KMS-11 (cell line): Measurements from ENCODE around the gene FBXL12.
"Not testable (repeated sequence)": the region's sequence is repeated elsewhere in the genome, so short reads cannot be mapped to it uniquely, and the experiment has no call there.

ENCODE experiments used
- H2AFZ ChIP-seq: fragments of 200-600 bp; sonication (generic); 2 replicates; pipeline ENCODE4 v1.6.1; 2016; ENCODE audit warnings: antibody characterized with exemption, mixed run types, low read depth
- H3K27ac ChIP-seq: fragments of 200-600 bp; sonication (generic); 2 replicates; pipeline ENCODE4 v1.6.1; 2016; ENCODE audit warnings: mild to moderate bottlenecking, mixed run types
- H3K27me3 ChIP-seq: fragments of 200-600 bp; sonication (generic); 2 replicates; pipeline ENCODE4 v1.6.1; 2017; ENCODE audit warnings: mild to moderate bottlenecking, low read depth, mixed run types, moderate library complexity; ENCODE audit not compliant: insufficient read depth
- H3K36me3 ChIP-seq: fragments of 200-600 bp; sonication (generic); 2 replicates; pipeline ENCODE4 v1.6.1; 2017; ENCODE audit warnings: mild to moderate bottlenecking, mixed run types; ENCODE audit not compliant: insufficient read depth
- H3K4me1 ChIP-seq: fragments of 200-600 bp; sonication (generic); 2 replicates; pipeline ENCODE4 v1.6.1; 2016; ENCODE audit warnings: mild to moderate bottlenecking, low read depth, mixed run types; ENCODE audit not compliant: poor library complexity, severe bottlenecking
- H3K4me2 ChIP-seq: fragments of 200-600 bp; sonication (generic); 2 replicates; pipeline ENCODE4 v1.7.0; 2016; ENCODE audit warnings: mild to moderate bottlenecking, mixed run types
- H3K4me3 ChIP-seq: fragments of 200-600 bp; sonication (generic); IDR thresholded peaks from 2 replicates; pipeline ENCODE4 v1.6.1; 2017; ENCODE audit warnings: low read depth, low read length, mixed read lengths; ENCODE audit not compliant: insufficient read depth
- H3K79me2 ChIP-seq: fragments of 200-600 bp; sonication (generic); 2 replicates; pipeline ENCODE4 v1.6.1; 2016; ENCODE audit warnings: low read depth, mixed run types; ENCODE audit not compliant: insufficient read depth
- H3K9ac ChIP-seq: fragments of 200-600 bp; sonication (generic); 2 replicates; pipeline ENCODE4 v1.6.1; 2016; ENCODE audit warnings: mild to moderate bottlenecking, mixed run types
- H4K20me1 ChIP-seq: fragments of 200-600 bp; sonication (generic); 2 replicates; pipeline ENCODE4 v1.6.1; 2016; ENCODE audit warnings: mild to moderate bottlenecking, mixed run types; ENCODE audit not compliant: insufficient read depth
- TF ChIP-seq, protein P1 (sequence below): fragments of 200-600 bp; sonication (generic); conservative IDR thresholded peaks from 2 replicates; pipeline ENCODE4 v1.6.1; 2017; ENCODE audit warnings: low read depth, mild to moderate bottlenecking, antibody characterized with exemption, low read length, moderate library complexity, mixed read lengths

Gene FBXL12

DNA sequence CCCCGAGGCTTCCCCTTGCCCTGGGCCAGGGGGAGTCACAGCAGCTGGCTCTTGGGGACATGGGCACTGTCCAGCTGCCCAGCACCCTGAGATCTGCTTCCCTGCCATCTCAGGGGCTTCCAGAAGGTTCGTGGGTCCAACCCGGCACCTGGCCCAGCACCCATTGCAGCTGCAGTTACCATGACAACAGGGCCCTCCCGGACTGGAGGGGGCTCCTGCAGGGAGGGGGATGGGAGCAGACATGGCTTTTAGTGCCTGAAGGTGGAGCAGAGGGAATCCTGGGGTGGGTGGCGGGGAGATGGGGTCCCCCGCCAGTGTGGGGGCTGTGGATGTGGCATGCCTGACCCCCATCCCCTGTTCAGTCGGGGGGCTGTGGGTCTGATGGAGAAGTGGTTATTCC, 30.9 kb upstream of the FBXL12 start:
- Histone ChIP-seq H3K27me3 (no peaks in the 10 kb centered on the region), H3K27ac (no peak overlapping the region), H3K79me2 (no peaks in the 10 kb centered on the region), H3K36me3 (no peaks in the 10 kb centered on the region), H3K4me2 (no peak overlapping the region), H3K4me1 (no peaks in the 10 kb centered on the region), H2AFZ (no peak overlapping the region), H3K9ac (no peak overlapping the region), H3K4me3 (no peak overlapping the region), H4K20me1 (no peaks in the 10 kb centered on the region)
- TF ChIP-seq, protein P1, sequence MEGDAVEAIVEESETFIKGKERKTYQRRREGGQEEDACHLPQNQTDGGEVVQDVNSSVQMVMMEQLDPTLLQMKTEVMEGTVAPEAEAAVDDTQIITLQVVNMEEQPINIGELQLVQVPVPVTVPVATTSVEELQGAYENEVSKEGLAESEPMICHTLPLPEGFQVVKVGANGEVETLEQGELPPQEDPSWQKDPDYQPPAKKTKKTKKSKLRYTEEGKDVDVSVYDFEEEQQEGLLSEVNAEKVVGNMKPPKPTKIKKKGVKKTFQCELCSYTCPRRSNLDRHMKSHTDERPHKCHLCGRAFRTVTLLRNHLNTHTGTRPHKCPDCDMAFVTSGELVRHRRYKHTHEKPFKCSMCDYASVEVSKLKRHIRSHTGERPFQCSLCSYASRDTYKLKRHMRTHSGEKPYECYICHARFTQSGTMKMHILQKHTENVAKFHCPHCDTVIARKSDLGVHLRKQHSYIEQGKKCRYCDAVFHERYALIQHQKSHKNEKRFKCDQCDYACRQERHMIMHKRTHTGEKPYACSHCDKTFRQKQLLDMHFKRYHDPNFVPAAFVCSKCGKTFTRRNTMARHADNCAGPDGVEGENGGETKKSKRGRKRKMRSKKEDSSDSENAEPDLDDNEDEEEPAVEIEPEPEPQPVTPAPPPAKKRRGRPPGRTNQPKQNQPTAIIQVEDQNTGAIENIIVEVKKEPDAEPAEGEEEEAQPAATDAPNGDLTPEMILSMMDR, result no peak

DNA sequence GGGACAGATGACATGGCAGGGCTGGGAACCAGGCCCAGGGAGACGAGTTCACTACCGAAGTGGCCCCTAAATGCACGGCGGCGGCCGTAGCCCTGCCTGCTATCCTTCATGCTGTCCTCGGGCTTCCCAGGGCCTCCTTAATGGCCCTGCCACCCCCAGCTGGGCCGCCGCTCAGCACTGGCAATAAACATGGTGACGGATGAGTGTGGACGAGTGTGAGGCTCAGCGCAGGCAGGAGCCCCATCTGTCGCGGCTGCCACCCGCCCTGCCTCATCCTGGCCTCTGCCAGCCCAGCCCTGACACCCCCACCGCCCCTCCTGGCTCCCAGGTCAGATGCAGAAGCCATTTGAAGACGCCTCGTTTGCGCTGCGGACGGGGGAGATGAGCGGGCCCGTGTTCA, 29.9 kb upstream of the FBXL12 start:
- H3K27me3 ChIP-seq, result no peaks in the 10 kb centered on the region
- H3K4me3 ChIP-seq, result no peak overlapping the region
- no peak overlapping the region for H3K27ac ChIP-seq
- H4K20me1 ChIP-seq, result no peaks in the 10 kb centered on the region
- H3K79me2 ChIP-seq, result no peaks in the 10 kb centered on the region
- H3K9ac ChIP-seq, result no peak overlapping the region
- no peak overlapping the region for H3K4me2 ChIP-seq
- H2AFZ ChIP-seq, result no peak overlapping the region
- TF ChIP-seq, protein P1, result no peak
- no peaks in the 10 kb centered on the region for H3K4me1 ChIP-seq
- H3K36me3 ChIP-seq, result no peaks in the 10 kb centered on the region

GRCh38 chr19:9848060-9848459, 29.2 kb upstream of the FBXL12 start:
- Histone ChIP-seq H3K9ac (no peak overlapping the region), H3K27ac (no peak overlapping the region), H3K4me2 (no peak overlapping the region), H3K27me3 (no peaks in the 10 kb centered on the region), H2AFZ (no peak overlapping the region), H3K36me3 (no peaks in the 10 kb centered on the region), H4K20me1 (no peaks in the 10 kb centered on the region), H3K4me1 (no peaks in the 10 kb centered on the region), H3K4me3 (no peak overlapping the region), H3K79me2 (no peaks in the 10 kb centered on the region)
- TF ChIP-seq, protein P1, result 0 out of 2 replicates have a peak, but pooled peaks have one; percentile 19

DNA sequence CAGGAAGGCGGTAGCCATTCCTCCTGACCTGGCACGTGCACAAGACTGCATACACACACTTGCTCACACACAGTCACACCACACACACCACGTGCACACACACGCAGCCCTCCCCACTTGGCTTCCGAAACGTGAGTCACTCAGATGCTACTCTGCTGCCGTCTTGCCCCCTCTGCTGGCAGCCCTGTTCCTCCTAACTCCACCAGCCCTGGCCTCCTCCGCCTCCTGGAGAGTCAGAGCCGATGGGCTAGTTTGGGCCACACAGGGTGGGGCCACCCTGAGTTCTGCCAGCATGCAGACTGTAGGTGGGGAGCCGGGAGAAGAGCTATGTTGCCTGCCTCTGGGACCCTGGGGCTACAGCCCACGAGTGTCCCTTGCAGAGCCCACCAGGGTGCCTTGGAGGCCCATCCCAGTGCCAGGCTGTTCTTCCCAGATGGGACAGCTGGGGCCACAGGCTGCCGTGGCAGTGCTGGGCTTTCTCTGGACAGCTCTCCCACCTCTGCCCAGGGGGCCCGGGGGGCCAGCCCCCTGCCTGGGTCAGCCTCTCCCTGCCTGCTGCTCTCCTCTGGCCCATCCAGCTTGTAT, 28.3 kb upstream of the FBXL12 start:
- no peak overlapping the region for H3K9ac ChIP-seq
- no peak overlapping the region for H3K4me2 ChIP-seq
- H3K4me1 ChIP-seq, result no peaks in the 10 kb centered on the region
- no peaks in the 10 kb centered on the region for H3K79me2 ChIP-seq
- H4K20me1 ChIP-seq, result no peaks in the 10 kb centered on the region
- H3K27me3 ChIP-seq, result no peaks in the 10 kb centered on the region
- TF ChIP-seq, protein P1, result no peak
- H3K4me3 ChIP-seq, result no peak overlapping the region
- no peak overlapping the region for H3K27ac ChIP-seq
- no peak overlapping the region for H2AFZ ChIP-seq
- H3K36me3 ChIP-seq, result no peaks in the 10 kb centered on the region; the same call in 1 of the 2 replicates

GRCh38 chr19:9843626-9844273, 24.9 kb upstream of the FBXL12 start:
- not testable (repeated sequence) for H3K4me3 ChIP-seq, H3K27ac ChIP-seq, H4K20me1 ChIP-seq, H2AFZ ChIP-seq, H3K36me3 ChIP-seq, H3K27me3 ChIP-seq, H3K4me1 ChIP-seq, H3K4me2 ChIP-seq, H3K9ac ChIP-seq, H3K79me2 ChIP-seq
